ENCODE results near the gene CCIN. TPM values are rescaled to one million over a fixed set of nuclear protein-coding genes. Genes with fewer than 3 reads are reported as not detected.
"Not testable (repeated sequence)": the region's sequence is repeated elsewhere in the genome, so short reads cannot be mapped to it uniquely, and the experiment has no call there.

Gene CCIN
- total and polyA plus RNA-seq, 2 donors = 0.38 to 1.1 TPM

DNA sequence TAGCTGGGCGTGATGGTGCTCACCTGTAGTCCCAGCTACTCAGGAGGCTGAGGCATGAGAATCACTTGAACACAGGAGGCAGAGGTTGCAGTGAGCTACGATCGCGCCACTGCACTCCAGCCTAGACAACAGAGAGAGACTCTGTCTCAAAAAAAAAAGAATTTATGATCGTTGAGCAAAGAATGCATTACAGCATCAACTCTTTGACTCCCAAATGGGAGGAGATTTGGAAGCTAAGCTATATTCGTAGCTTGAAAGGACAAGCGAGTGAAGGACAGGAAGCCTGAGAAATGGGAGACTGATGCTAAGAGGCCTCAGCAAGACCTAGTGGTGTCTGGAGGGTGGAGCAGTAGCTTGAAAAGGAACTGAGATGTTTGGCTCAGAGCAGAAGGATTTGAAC, 10.3 kb upstream of the CCIN start:
- Histone ChIP-seq H3K4me1 (ENCODE audit: insufficient read depth) (no peaks in the 10 kb centered on the region), H3K36me3 (ENCODE audit: insufficient read depth) (no peaks in the 10 kb centered on the region), H3K27ac (ENCODE audit: low read depth) (no peak overlapping the region), H3K4me3 (ENCODE audit: low read depth, low read length) (no peak overlapping the region)
- DNase-seq (ENCODE audit: extremely low spot score) = no peak
- WGBS = 48% methylated on average over 7 of the region's 7 CpGs

DNA sequence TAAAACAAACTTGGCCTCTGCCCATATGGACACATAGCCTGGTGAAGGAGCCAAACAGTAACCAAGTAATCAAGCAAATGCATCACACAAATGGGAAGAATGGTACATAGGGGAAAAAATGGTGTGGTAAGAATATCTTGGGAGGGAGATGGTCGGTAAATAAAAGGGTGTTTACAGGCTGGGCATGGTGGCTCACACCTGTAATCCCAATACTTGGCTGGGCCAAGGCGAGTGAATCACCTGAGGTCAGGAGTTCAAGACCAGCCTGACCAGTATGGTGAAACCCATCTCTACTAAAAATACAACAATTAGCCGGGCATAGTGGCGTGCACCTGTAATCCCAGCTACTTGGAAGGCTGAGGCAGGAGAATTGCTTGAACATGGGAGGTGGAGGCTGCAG, 9.7 kb upstream of the CCIN start:
- not testable (repeated sequence) for H3K4me1 ChIP-seq (ENCODE audit: insufficient read depth); H3K4me3 ChIP-seq (ENCODE audit: low read depth, low read length); DNase-seq (ENCODE audit: extremely low spot score); H3K36me3 ChIP-seq (ENCODE audit: insufficient read depth); H3K27ac ChIP-seq (ENCODE audit: low read depth)
- 93% methylated on average over 4 of the region's 4 CpGs for WGBS

DNA sequence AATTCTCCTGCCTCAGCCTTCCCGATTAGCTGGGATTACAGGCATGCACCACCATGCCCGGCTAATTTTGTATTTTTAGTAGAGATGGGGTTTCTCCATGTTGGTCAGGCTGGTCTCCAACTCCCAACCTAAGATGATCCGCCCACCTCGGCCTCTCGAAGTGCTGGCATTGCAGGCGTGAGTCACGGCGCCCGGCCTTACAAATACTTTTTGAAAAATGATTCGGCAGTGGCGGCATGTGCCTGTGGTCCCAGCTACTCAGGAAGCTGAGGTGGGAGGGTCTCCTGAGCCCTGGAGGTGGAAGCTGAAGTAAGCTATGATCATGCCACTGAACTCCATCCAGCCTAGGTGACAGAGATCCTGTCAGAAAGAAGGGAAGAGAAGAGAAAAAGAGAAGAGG, 9.1 kb upstream of the CCIN start:
- DNase-seq (ENCODE audit: extremely low spot score); H3K4me1 ChIP-seq (ENCODE audit: insufficient read depth); H3K4me3 ChIP-seq (ENCODE audit: low read depth, low read length); H3K36me3 ChIP-seq (ENCODE audit: insufficient read depth); H3K27ac ChIP-seq (ENCODE audit: low read depth): not testable (repeated sequence)
- 95% methylated on average over 11 of the region's 11 CpGs for WGBS

DNA sequence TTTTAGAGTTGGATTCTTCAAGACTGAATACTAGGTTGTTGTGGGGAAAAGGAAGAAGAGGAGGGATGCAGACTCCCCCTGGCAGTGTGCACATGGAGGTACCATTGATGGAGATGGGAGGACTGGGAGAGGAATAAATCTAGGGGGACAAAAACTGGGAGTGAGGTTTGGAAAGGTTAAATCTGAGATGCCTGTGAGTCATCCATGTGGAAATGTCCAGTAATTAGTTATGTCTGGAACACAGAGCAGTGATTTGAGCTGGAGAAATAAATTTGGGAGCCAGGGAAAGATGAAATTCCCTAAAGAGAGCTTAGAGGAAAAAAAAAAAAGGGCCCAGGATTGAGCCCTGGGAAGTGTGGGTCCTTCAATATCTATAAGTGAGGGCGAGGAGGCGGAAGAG, 8.0 kb upstream of the CCIN start:
- no peaks in the 10 kb centered on the region for H3K36me3 ChIP-seq (ENCODE audit: insufficient read depth)
- no peak overlapping the region for H3K27ac ChIP-seq (ENCODE audit: low read depth)
- DNase-seq (ENCODE audit: extremely low spot score) = no peak
- 85% methylated on average over 2 of the region's 2 CpGs for WGBS
- no peaks in the 10 kb centered on the region for H3K4me1 ChIP-seq (ENCODE audit: insufficient read depth)
- H3K4me3 ChIP-seq (ENCODE audit: low read depth, low read length) = no peak overlapping the region

DNA sequence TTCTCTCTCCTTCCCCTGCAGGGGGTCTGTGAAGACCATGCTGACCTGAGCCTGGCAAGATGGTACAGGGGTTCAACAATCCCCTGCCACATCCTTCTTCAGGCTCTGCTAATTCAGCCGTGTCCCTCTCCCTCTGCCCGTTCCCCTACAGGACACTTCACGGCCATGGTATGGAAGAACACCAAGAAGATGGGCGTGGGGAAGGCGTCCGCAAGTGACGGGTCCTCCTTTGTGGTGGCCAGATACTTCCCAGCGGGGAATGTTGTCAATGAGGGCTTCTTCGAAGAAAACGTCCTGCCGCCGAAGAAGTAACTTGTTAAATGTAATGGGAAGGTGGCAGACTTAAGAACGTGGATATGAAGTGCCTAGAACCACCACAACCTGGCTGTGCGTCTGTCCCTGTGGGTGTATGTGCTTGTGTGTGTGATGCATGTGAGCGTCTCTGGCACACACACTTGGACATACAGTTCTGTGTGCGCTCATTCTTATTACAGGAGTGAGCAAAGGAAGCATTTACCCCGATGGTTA, 6.9 kb upstream of the CCIN start:
- no peaks in the 10 kb centered on the region for H3K36me3 ChIP-seq (ENCODE audit: insufficient read depth)
- WGBS = 85% methylated on average over 17 of the region's 17 CpGs
- no peak for DNase-seq (ENCODE audit: extremely low spot score)
- no peaks in the 10 kb centered on the region for H3K4me1 ChIP-seq (ENCODE audit: insufficient read depth)
- no peak overlapping the region for H3K27ac ChIP-seq (ENCODE audit: low read depth)
- no peak overlapping the region for H3K4me3 ChIP-seq (ENCODE audit: low read depth, low read length)

DNA sequence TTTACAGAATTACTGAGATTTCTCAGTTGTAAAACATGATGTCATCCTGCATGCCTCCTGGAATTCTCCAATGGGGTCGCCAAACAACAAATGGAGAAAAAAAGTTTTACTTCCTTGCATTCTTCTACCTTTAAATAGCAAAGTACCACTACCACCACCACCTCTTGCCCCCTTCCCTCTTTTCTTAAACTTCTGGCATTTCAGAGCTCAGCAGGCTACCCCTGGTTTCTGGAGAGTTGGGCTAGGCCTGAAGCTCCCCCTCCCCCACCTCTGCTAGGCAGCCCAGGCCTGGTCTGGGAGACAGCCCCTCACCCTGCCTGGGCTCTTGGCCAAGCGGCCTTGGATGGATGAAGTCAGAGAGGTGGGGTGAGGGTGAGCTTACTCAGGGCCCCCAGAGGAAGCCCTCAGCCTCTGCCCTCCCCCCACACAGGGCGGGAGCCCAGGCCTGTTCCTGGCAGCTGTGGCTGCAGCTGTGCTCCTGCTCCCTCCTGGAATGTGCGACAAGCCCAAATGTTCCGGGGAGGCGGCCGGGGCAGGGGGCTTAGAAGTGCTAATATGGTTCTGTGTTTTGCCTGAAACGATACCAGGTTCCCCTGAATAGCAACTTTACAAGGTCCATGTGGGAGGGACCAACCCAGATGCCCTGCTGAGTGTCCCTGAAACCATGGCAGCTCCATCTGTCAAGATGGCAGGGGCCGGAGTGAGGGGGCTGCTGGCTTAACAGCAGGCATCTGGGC, 6.0 kb upstream of the CCIN start:
- no peaks in the 10 kb centered on the region for H3K36me3 ChIP-seq (ENCODE audit: insufficient read depth)
- H3K27ac ChIP-seq (ENCODE audit: low read depth) = peak overlapping the region; percentile 40
- peak; percentile 77 for DNase-seq (ENCODE audit: extremely low spot score)
- no peak overlapping the region for H3K4me3 ChIP-seq (ENCODE audit: low read depth, low read length)
- WGBS = 13% methylated on average over 9 of the region's 9 CpGs
- no peaks in the 10 kb centered on the region for H3K4me1 ChIP-seq (ENCODE audit: insufficient read depth)

DNA sequence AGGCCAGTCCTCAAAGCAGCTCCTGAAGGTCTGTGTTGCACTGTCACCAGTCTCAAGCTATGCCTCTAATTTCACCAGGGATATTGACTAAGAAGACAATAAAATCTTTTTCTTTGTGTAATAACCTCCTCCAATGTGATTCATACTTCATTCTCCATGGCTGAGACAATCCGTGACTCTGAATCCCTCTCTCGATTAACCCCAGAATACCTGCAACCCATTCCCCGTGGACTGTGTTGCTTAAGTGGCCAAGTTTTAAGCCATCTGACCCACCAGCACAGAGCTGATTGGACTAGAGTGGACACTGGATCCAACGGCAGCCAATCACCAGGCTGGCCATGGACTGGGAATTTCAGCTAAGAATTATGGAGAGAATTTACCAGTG, 5.4 kb upstream of the CCIN start:
- no peak for DNase-seq (ENCODE audit: extremely low spot score)
- Histone ChIP-seq H3K4me3 (ENCODE audit: low read depth, low read length) (no peak overlapping the region), H3K36me3 (ENCODE audit: insufficient read depth) (no peaks in the 10 kb centered on the region), H3K4me1 (ENCODE audit: insufficient read depth) (no peaks in the 10 kb centered on the region), H3K27ac (ENCODE audit: low read depth) (peak overlapping the region; percentile 40)
- WGBS = 36% methylated on average over 4 of the region's 4 CpGs

DNA sequence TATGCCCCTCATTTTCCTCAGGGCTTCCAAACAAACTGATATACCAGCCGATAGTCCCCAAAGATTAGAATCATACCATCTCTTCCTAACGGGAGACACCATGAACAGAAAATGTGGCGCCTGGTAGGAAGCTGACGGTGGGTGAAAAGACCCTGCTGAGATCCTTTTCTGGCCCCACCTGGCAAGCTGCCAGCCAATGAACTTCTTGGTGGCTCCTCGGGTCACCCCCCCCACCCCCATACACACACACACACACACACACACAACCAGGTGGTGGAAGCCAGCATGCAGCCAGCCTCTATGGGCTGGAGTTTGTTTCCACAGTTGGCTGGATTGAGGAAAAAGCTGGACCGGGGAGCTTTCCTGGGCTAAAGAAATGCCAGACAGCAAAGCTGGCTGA, 4.8 kb upstream of the CCIN start:
- 69% methylated on average over 6 of the region's 6 CpGs for WGBS
- no peak for DNase-seq (ENCODE audit: extremely low spot score)
- no peaks in the 10 kb centered on the region for H3K4me1 ChIP-seq (ENCODE audit: insufficient read depth)
- H3K27ac ChIP-seq (ENCODE audit: low read depth) = no peak overlapping the region
- H3K4me3 ChIP-seq (ENCODE audit: low read depth, low read length) = no peak overlapping the region
- no peaks in the 10 kb centered on the region for H3K36me3 ChIP-seq (ENCODE audit: insufficient read depth)

DNA sequence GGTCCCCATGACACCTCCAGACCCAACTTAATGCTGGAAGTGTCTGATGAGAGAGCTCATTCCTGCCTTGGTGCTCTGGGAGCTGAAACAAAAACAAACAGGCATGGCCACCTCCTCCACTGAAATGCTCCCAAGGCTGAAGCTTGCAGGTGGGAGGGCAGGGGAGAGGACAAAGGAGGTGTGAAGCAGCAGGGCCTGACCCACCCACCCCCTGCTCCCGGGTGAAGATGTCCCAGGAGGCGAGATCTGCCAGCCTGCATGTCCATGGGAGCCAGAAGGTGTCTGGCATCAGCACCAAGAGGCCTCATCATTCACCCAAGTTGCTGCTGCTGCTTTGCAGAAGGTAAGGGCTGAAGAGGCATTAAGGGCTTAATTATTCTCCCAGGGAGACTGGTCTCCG, 4.2 kb upstream of the CCIN start:
- DNase-seq (ENCODE audit: extremely low spot score) = no peak
- H3K4me1 ChIP-seq (ENCODE audit: insufficient read depth) = no peaks in the 10 kb centered on the region
- WGBS = 70% methylated on average over 3 of the region's 3 CpGs
- H3K27ac ChIP-seq (ENCODE audit: low read depth) = no peak overlapping the region
- no peaks in the 10 kb centered on the region for H3K36me3 ChIP-seq (ENCODE audit: insufficient read depth)
- H3K4me3 ChIP-seq (ENCODE audit: low read depth, low read length) = no peak overlapping the region

DNA sequence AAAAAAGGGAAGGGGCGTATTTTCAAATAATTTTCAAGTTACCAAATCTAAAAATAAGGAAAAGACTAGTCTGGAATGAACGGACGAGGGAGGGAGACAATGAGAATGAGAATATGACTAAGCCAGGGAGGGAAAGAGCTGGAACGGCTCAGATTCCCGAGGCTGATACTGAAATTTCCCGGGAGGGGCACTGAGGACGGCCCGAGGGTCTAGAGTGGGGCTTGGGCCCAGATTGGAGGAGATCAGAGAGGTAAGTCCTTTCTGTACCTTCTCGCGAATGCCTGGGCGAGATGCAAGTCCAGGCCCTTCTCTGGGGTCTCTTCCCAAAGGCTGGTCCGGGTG, 3.4 kb upstream of the CCIN start:
- H3K27ac ChIP-seq (ENCODE audit: low read depth) = no peak overlapping the region
- no peak for DNase-seq (ENCODE audit: extremely low spot score)
- H3K36me3 ChIP-seq (ENCODE audit: insufficient read depth) = no peaks in the 10 kb centered on the region
- 20% methylated on average over 12 of the region's 12 CpGs for WGBS
- H3K4me1 ChIP-seq (ENCODE audit: insufficient read depth) = no peaks in the 10 kb centered on the region
- peak overlapping the region; percentile 47 for H3K4me3 ChIP-seq (ENCODE audit: low read depth, low read length)

DNA sequence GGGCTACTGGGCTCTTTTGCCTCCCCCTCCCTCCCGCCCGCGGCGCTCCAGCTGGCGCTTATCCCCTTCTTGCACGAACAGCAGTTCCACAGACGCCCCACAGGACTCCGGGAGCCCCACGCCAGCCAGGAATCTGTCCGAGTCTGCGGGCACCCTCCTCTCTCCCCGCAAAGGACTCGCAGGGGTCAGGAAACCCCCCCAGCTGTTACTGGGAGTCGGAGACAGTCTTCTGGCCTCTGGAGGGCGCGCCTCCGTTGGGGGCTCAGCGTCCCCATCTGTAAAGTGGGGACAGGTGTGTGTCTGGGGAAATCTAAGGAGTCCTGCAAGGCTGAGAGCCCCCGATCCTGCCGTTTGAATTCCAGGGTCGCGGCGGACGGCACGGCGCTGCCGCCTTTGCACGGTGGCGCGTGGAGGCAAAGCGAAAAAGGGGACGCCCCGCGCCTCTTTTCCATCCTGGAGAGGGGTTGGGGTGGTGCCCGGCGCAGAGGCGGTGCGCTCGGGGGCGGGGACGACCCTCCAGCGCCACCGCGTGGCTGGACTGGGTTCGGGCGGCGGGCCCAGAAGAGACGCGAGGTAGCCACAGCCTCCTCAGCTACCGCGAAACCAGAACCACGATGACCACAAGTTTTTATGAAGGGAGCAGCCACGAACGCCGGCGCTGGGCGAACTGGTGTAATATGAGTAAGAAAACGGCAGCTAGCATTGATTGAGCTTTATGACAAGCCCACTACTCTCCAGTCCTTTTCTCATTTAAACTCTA, 2.8 kb upstream of the CCIN start:
- Histone ChIP-seq H3K4me1 (ENCODE audit: insufficient read depth) (no peaks in the 10 kb centered on the region), H3K27ac (ENCODE audit: low read depth) (no peak overlapping the region), H3K36me3 (ENCODE audit: insufficient read depth) (no peaks in the 10 kb centered on the region), H3K4me3 (ENCODE audit: low read depth, low read length) (peak overlapping the region; percentile 47)
- 2% methylated on average over 58 of the region's 58 CpGs for WGBS
- DNase-seq (ENCODE audit: extremely low spot score) = no peak

DNA sequence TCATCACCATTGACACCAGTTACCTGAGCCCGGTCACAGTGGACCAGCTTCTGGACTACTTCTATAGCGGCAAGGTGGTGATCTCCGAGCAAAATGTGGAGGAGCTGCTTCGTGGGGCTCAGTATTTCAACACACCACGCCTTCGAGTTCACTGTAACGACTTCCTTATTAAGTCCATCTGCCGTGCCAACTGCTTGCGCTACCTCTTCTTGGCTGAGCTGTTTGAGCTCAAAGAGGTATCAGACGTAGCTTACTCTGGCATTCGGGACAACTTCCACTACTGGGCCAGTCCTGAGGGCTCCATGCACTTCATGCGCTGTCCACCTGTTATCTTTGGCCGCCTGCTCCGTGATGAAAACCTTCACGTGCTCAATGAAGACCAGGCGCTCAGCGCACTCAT, 520 bp downstream of the CCIN start:
- WGBS = 94% methylated on average over 17 of the region's 17 CpGs
- Histone ChIP-seq H3K4me3 (ENCODE audit: low read depth, low read length) (no peak overlapping the region), H3K27ac (ENCODE audit: low read depth) (no peak overlapping the region), H3K4me1 (ENCODE audit: insufficient read depth) (no peaks in the 10 kb centered on the region), H3K36me3 (ENCODE audit: insufficient read depth) (no peaks in the 10 kb centered on the region)
- DNase-seq (ENCODE audit: extremely low spot score) = no peak

DNA sequence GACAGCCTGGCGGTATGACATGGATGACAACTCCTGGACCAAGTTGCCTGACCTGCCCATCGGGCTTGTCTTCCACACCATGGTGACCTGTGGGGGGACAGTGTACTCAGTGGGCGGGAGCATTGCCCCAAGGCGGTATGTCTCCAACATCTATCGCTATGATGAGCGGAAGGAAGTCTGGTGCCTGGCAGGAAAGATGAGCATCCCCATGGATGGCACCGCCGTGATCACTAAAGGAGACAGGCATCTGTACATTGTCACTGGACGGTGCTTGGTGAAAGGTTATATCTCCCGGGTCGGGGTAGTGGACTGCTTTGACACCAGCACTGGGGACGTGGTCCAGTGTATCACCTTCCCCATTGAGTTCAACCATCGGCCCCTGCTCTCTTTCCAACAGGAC, 1.3 kb downstream of the CCIN start:
- 96% methylated on average over 13 of the region's 13 CpGs for WGBS
- no peak for DNase-seq (ENCODE audit: extremely low spot score)
- Histone ChIP-seq H3K27ac (ENCODE audit: low read depth) (no peak overlapping the region), H3K4me3 (ENCODE audit: low read depth, low read length) (no peak overlapping the region), H3K4me1 (ENCODE audit: insufficient read depth) (no peaks in the 10 kb centered on the region), H3K36me3 (ENCODE audit: insufficient read depth) (no peaks in the 10 kb centered on the region)

DNA sequence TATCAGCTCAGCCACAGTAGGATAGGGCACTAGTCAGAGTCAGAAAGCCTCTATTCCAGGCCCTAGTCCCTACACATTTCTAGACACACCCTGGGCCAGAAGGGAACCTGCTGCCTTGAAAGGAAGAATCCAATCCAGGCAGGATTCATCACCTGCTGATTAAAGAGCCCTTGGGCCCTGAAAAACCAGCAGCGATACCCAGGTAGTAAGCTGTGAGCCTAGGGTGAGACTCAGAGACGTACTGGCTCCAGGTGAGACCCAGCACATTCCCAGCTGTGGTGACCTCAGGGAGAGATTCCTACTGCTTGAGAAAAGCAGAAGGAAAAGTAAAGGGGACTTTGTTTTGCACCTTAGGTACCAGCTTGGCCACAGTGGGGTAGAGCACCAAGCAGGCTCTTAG, 4.7 kb downstream of the CCIN start:
- no peaks in the 10 kb centered on the region for H3K4me1 ChIP-seq (ENCODE audit: insufficient read depth)
- H3K27ac ChIP-seq (ENCODE audit: low read depth) = no peak overlapping the region
- no peak for DNase-seq (ENCODE audit: extremely low spot score)
- no peaks in the 10 kb centered on the region for H3K36me3 ChIP-seq (ENCODE audit: insufficient read depth)
- no peak overlapping the region for H3K4me3 ChIP-seq (ENCODE audit: low read depth, low read length)
- 93% methylated on average over 2 of the region's 2 CpGs for WGBS

All from urinary bladder (tissue), 4 donors.